Right lobe of liver (tissue), 6 donors: ENCODE data around the gene C3. TPM values are rescaled to one million over a fixed set of nuclear protein-coding genes. Genes with fewer than 3 reads are reported as not detected.
"Not testable (repeated sequence)": the region's sequence is repeated elsewhere in the genome, so short reads cannot be mapped to it uniquely, and the experiment has no call there.

ENCODE experiments used
- ATAC-seq, 4 donors: fragments of 200-7000 bp; cut with Tn5 transposase; one replicate each; pipeline ENCODE4 v1.9.1; 2020; ENCODE audit warnings: mild to moderate bottlenecking in 4 of 4, moderate library complexity in 4 of 4
- DNase-seq, 3 donors: peaks; one replicate each; pipeline ENCODE4 v3.0.0-alpha.2; 2020
- H3K27ac ChIP-seq, 3 donors: fragments of 200-600 bp; one replicate each; pipeline ENCODE4 v1.8.0; 2022
- H3K27me3 ChIP-seq, 2 donors: fragments of 200-600 bp; one replicate each; pipeline ENCODE4 v1.8.0; 2022
- H3K36me3 ChIP-seq, 4 donors: fragments of 200-600 bp; sonication (generic) in 1 of 4; one replicate each; pipeline versions ENCODE4 v1.5.1 to v1.8.0; 2017 to 2022; ENCODE audit warnings: control low read depth in 1 of 4
- H3K4me1 ChIP-seq, 4 donors: fragments of 200-600 bp; sonication (generic) in 1 of 4; one replicate each; pipeline versions ENCODE4 v1.5.1 to v1.8.0; 2017 to 2022; ENCODE audit warnings: control low read depth in 1 of 4
- H3K4me3 ChIP-seq, 3 donors: fragments of 200-600 bp; one replicate each; pipeline ENCODE4 v1.8.0; 2022
- H3K9me3 ChIP-seq, 4 donors: fragments of 200-600 bp; sonication (generic) in 1 of 4; one replicate each; pipeline versions ENCODE4 v1.5.1 to v1.8.0; 2017 to 2022; ENCODE audit warnings: control low read depth in 1 of 4
- CTCF ChIP-seq, 4 donors: fragments of 200-600 bp in 3 of 4; fragments of 450-650 bp in 1 of 4; IDR thresholded peaks; one replicate each; pipeline versions ENCODE4 v1.5.1 to v1.8.0; 2016 to 2022; ENCODE audit warnings: antibody characterized with exemption in 4 of 4, mild to moderate bottlenecking in 2 of 4
- POLR2A ChIP-seq: fragments of 450-650 bp; IDR thresholded peaks from one replicate; pipeline ENCODE4 v1.6.1; 2017; ENCODE audit warnings: antibody characterized with exemption, mild to moderate bottlenecking
- WGBS: methylation state at CpG from one replicate; pipeline ENCODE4 v1.1.6; 2018; ENCODE audit warnings: low coverage, low lambda C conversion rate; ENCODE audit not compliant: insufficient coverage; ENCODE audit errors: missing lambda C conversion rate; 5-methylcytosine and 5-hydroxymethylcytosine counted together
- intact Hi-C, 2 donors: fragments of 100-400 bp; cut with DNase I; formaldehyde crosslinking; loops; one replicate each; pipeline versions ENCODE4 v1.11.2 to v1.14.1; 2022
- microRNA-seq, 2 donors: library from miRNA; unstranded; fragments of <30 nt; microRNA quantifications; one replicate each; pipeline ENCODE4, GENCODE V29; 2019 to 2020
- total RNA-seq, 6 experiments: library from RNA; depleted of rRNA in 2 of 6; stranded (reverse); fragments of >200 nt in 2 of 6; fragmentation: NEBNext Ultra II Directional in 3 of 6; extraction: Animal tissue kit (Norgen Biotek cat#: 25700) in 3 of 6; gene quantifications; one replicate each; pipeline versions ENCODE4 v1.1.0 to v1.2.4, GENCODE V29; 2016 to 2023
- donor health status: DM: no; HTN: yes; CAD: no.
- donor health status: DM: no; HTN: no; CAD: no.
- donor health status: DM: no; HTN: no; CAD: no.
- donor health status: DM: no; HTN: yes; CAD: no.
- donor health status: DM: no; HTN: yes; CAD: no.

C3 gene
- total RNA-seq, 6 experiments from 2014 or later, result 10,569 to 17,502 (median 15,749) TPM

- H3K36me3 ChIP-seq, H3K9me3 ChIP-seq, H3K27me3 ChIP-seq, H3K4me1 ChIP-seq, H3K27ac ChIP-seq, H3K4me3 ChIP-seq: not testable (repeated sequence)
- intact Hi-C loops, result loop anchor here (10.0 kb wide), 1 partner anchor 232 kb away; no protein-coding TSS in a partner anchor
- DNase-seq (peak; percentile 73 to 77 (median 77)), ATAC-seq (peak; percentile 30 to 56 (median 50))
- 43% methylated on average over 11 of the region's 26 CpGs for WGBS
- peak; percentile 62 to 80 (median 76) for TF ChIP-seq CTCF (IDR thresholded peaks at IDR 0.05)
Measured at GRCh38 chr19:6632747-6633455, 87.5 kb downstream of the C3 start.

- Histone ChIP-seq H3K36me3 (no peaks in the 10 kb centered on the region), H3K9me3 (no peaks in the 10 kb centered on the region), H3K27me3 (no peaks in the 10 kb centered on the region), H3K27ac (no peak overlapping the region), H3K4me1 (no peaks in the 10 kb centered on the region), H3K4me3 (no peak overlapping the region)
- TF ChIP-seq POLR2A (no peak), CTCF (IDR thresholded peaks at IDR 0.05) (peak; percentile 80 to 87 (median 86))
- ATAC-seq, result peak; percentile 79 to 91 (median 85)
- intact Hi-C loops, result loop anchor here (10.0 kb wide), 1 partner anchor 233 kb away; no protein-coding TSS in a partner anchor
- 30% methylated on average over 11 of the region's 12 CpGs for WGBS
- DNase-seq, result peak in 1 of 3 donors; percentile 72
Measured at GRCh38 chr19:6632002-6632621, 88.3 kb downstream of the C3 start.

Small RNA genes lying within 50 kb of the gene (microRNA-seq; reads per million reads assigned to microRNA genes)
- gene MIR6791, result 0 reads per million in 2 donors

Other genes with a start within 250 kb of the C3 start
- gene DENND1C, start 238.9 kb downstream of the C3 start, total RNA-seq, result 1 to 10 TPM in 5 of 6 experiments, under 1 TPM in 1; 0.90 to 2.7 (median 1.8) TPM
- gene TUBB4A, start 218.3 kb downstream of the C3 start, total RNA-seq, result 10 to 100 TPM in 2 of 6 experiments, 1 to 10 TPM in 1, under 1 TPM in 3; 0.24 to 19.2 (median 1.4) TPM
- gene TNFSF9, start 189.6 kb downstream of the C3 start, total RNA-seq, result 1 to 10 TPM in 1 of 6 experiments, under 1 TPM in 2, not detected in 3; 0.27 to 1.6 (median 0.55) TPM
- gene CD70, start 129.5 kb downstream of the C3 start, total RNA-seq, result not detected
- 10 to 100 TPM in 3 of 6 experiments, 1 to 10 TPM in 3; 6.4 to 71.1 (median 14.6) TPM for gene TNFSF14, start 50.5 kb downstream of the C3 start, total RNA-seq
- gene GPR108, start 16.9 kb upstream of the C3 start, total RNA-seq, result 10 to 100 TPM; 22.3 to 53.0 (median 41.3) TPM
- 10 to 100 TPM in 2 of 6 experiments, 1 to 10 TPM in 4; 7.5 to 14.9 (median 9.3) TPM for gene TRIP10, start 19.0 kb upstream of the C3 start, total RNA-seq
- gene SH2D3A, start 46.8 kb upstream of the C3 start, total RNA-seq, result 1 to 10 TPM in 4 of 6 experiments, under 1 TPM in 2; 0.72 to 2.3 (median 1.3) TPM
- gene VAV1, start 52.1 kb upstream of the C3 start, total RNA-seq, result 1 to 10 TPM; 1.1 to 7.9 (median 3.1) TPM
- gene ADGRE1, start 166.9 kb upstream of the C3 start, total RNA-seq, result 1 to 10 TPM in 2 of 6 experiments, under 1 TPM in 4; 0.18 to 3.3 (median 0.75) TPM